ENCODE measurements around the gene MYOM1. TPM values are rescaled to one million over a fixed set of nuclear protein-coding genes. Genes with fewer than 3 reads are reported as not detected.

Gene MYOM1
- total RNA-seq, 1 experiment from 2014 or later = 0.07 TPM

- Histone ChIP-seq H4K20me1 (ENCODE audit: low read length) (peaks cover 64% of the 10 kb centered on the region), H3K79me2 (ENCODE audit: low read length) (peaks cover 86% of the 10 kb centered on the region), H2AFZ (ENCODE audit: low read length) (no peak overlapping the region), H3K9me3 (ENCODE audit: low read length) (no peaks in the 10 kb centered on the region), H3K27ac (ENCODE audit: low read length) (no peak overlapping the region), H3K9me2 (replicated peaks; ENCODE audit: low read length) (no peaks in the 10 kb centered on the region), H3K9ac (ENCODE audit: low read length) (no peak overlapping the region), H3F3A (ENCODE audit: low read length, unreplicated experiment) (no peaks in the 10 kb centered on the region), H3K4me3 (ENCODE audit: low read length) (peak overlapping the region; percentile 86), H3K4me2 (ENCODE audit: low read length) (peak overlapping the region; percentile 86), H3K4me1 (ENCODE audit: insufficient read depth, low read length) (peaks cover 52% of the 10 kb centered on the region), H3K36me3 (ENCODE audit: low read depth, low read length) (no peaks in the 10 kb centered on the region), H3K27me3 (ENCODE audit: low read length) (no peaks in the 10 kb centered on the region)
- BruUV-seq (replicated peaks) = no TSS peak
- ATAC-seq (no peak), DNase-seq (no peak)
- POLR2A ChIA-PET (ENCODE audit: unreplicated experiment) = interaction anchor here (1.4 kb wide), 1 partner anchor 17 kb away, joined by 10 read pairs; the partner anchor contains the start of gene MYL12A
- intact Hi-C loops (cut with micrococcal nuclease) = loop anchor here (5.0 kb wide), 1 partner anchor 338 kb away; no protein-coding TSS in a partner anchor
- CTCF ChIA-PET = no interaction called here
- TF ChIP-seq CTCF (conservative IDR thresholded peaks at IDR 0.05; ENCODE audit: low read depth, low read length) = no peak
- no peak for TF ChIP-seq EZH2 (IDR thresholded peaks at IDR 0.05; ENCODE audit: low read length, unreplicated experiment)
- TF ChIP-seq EZH2phosphoT487 (IDR thresholded peaks at IDR 0.05; ENCODE audit: borderline replicate concordance, low read length) = no peak
Observed at GRCh38 chr18:3264362-3264761, 44.6 kb upstream of the MYOM1 start.

GRCh38 chr18:3263132-3263700 is 43.4 kb upstream of the MYOM1 start:
- Histone ChIP-seq H2AFZ (ENCODE audit: low read length) (no peak overlapping the region), H3K4me1 (ENCODE audit: insufficient read depth, low read length) (peaks cover 44% of the 10 kb centered on the region), H3K4me3 (ENCODE audit: low read length) (peak overlapping the region; percentile 86), H3K4me2 (ENCODE audit: low read length) (peak overlapping the region; percentile 86), H3F3A (ENCODE audit: low read length, unreplicated experiment) (no peaks in the 10 kb centered on the region), H4K20me1 (ENCODE audit: low read length) (peaks cover 53% of the 10 kb centered on the region), H3K9ac (ENCODE audit: low read length) (peak overlapping the region; percentile 97), H3K9me3 (ENCODE audit: low read length) (no peaks in the 10 kb centered on the region), H3K9me2 (replicated peaks; ENCODE audit: low read length) (no peaks in the 10 kb centered on the region), H3K27ac (ENCODE audit: low read length) (peak overlapping the region; percentile 87; the same call in 1 of the 2 replicates), H3K27me3 (ENCODE audit: low read length) (no peaks in the 10 kb centered on the region), H3K79me2 (ENCODE audit: low read length) (peaks cover 84% of the 10 kb centered on the region), H3K36me3 (ENCODE audit: low read depth, low read length) (peaks cover 5% of the 10 kb centered on the region; the same call in 1 of the 2 replicates)
- no TSS peak for BruUV-seq (replicated peaks)
- intact Hi-C loops (cut with micrococcal nuclease) = loop anchor here (5.0 kb wide), 1 partner anchor 339 kb away; no protein-coding TSS in a partner anchor
- CTCF ChIA-PET = interaction anchor here (0.5 kb wide), 1 partner anchor 15 kb away, joined by 5 read pairs; no protein-coding TSS in a partner anchor
- POLR2A ChIA-PET (ENCODE audit: unreplicated experiment) = interaction anchor here (0.5 to 1.4 kb wide), 6 partner anchors 15 to 341 kb away, joined by 3 to 10 read pairs (median 4); partner anchors contain the start of gene MYL12A
- no peak for TF ChIP-seq EZH2phosphoT487 (IDR thresholded peaks at IDR 0.05; ENCODE audit: borderline replicate concordance, low read length)
- TF ChIP-seq EZH2 (IDR thresholded peaks at IDR 0.05; ENCODE audit: low read length, unreplicated experiment) = no peak
- TF ChIP-seq CTCF (conservative IDR thresholded peaks at IDR 0.05; ENCODE audit: low read depth, low read length) = no peak
- DNase-seq (no peak), ATAC-seq (no peak)
